OCI-LY3 (cell line): ENCODE measurements around the gene CIDEB.

Source experiments
- H2AFZ ChIP-seq: fragments of 200-600, 300-600 bp; shearing (Covaris generic); 2 replicates; pipeline ENCODE4 v1.6.0; 2014; ENCODE audit warnings: antibody characterized with exemption, low read depth, low read length
- H3K27ac ChIP-seq: fragments of 200-600, 300-600 bp; sonication (generic); 2 replicates; pipeline ENCODE4 v1.5.1; 2014; ENCODE audit warnings: mild to moderate bottlenecking, low read length, moderate library complexity, mixed read lengths
- H3K27me3 ChIP-seq: fragments of 200-600, 300-600 bp; sonication (generic); 2 replicates; pipeline ENCODE4 v1.6.1; 2014; ENCODE audit warnings: low read depth, low read length, mixed read lengths
- H3K36me3 ChIP-seq: fragments of 200-600, 300-600 bp; sonication (generic); replicated peaks from 2 replicates; pipeline ENCODE3; 2014; ENCODE audit warnings: low read depth, low read length, mixed read lengths
- H3K4me1 ChIP-seq: fragments of 300-600, 200-600 bp; sonication (generic); 2 replicates; pipeline ENCODE4 v1.6.1; 2014; ENCODE audit warnings: low read length, mixed read lengths
- H3K4me2 ChIP-seq: fragments of 200-600, 300-600 bp; sonication (generic); 2 replicates; pipeline ENCODE4 v1.6.1; 2014; ENCODE audit warnings: low read length, mixed read lengths
- H3K4me3 ChIP-seq: fragments of 300-600, 200-600 bp; sonication (generic); 2 replicates; pipeline ENCODE4 v1.5.1; 2014; ENCODE audit warnings: antibody characterized with exemption, mild to moderate bottlenecking, low read length, moderate library complexity
- H3K79me2 ChIP-seq: fragments of 300-600, 200-600 bp; shearing (Covaris generic); 2 replicates; pipeline ENCODE4 v1.6.1; 2014; ENCODE audit warnings: mild to moderate bottlenecking, low read length, mixed read lengths
- H3K9ac ChIP-seq: fragments of 300-600, 200-600 bp; shearing (Covaris generic); 2 replicates; pipeline ENCODE4 v1.6.0; 2014; ENCODE audit warnings: mild to moderate bottlenecking, low read length, moderate library complexity
- H3K9me3 ChIP-seq: fragments of 200-600, 300-600 bp; shearing (Covaris generic); 2 replicates; pipeline ENCODE4 v1.6.1; 2014; ENCODE audit warnings: low read length, mixed read lengths; ENCODE audit not compliant: insufficient read depth
- H4K20me1 ChIP-seq: fragments of 200-600, 300-600 bp; sonication (generic); 2 replicates; pipeline ENCODE4 v1.6.1; 2016; ENCODE audit warnings: low read length, mixed read lengths; ENCODE audit not compliant: insufficient read depth
- CTCF ChIP-seq: fragments of 200-600, 300-600 bp; sonication (generic); IDR thresholded peaks from 2 replicates; pipeline ENCODE4 v1.5.1; 2014; ENCODE audit warnings: antibody characterized with exemption, low read length, low read depth
- EZH2phosphoT487 ChIP-seq: fragments of 200-600 bp; shearing (Covaris generic); IDR thresholded peaks from 2 replicates; pipeline ENCODE4 v1.6.1; 2018; ENCODE audit warnings: antibody characterized with exemption, mixed run types, low read depth

Gene CIDEB

GRCh38 chr14:24277071-24277470, 30.7 kb downstream of the CIDEB start:
- Histone ChIP-seq H3K27ac (no peak overlapping the region), H4K20me1 (no peaks in the 10 kb centered on the region)
- TF ChIP-seq CTCF, result no peak
- TF ChIP-seq EZH2phosphoT487, result no peak

GRCh38 chr14:24274101-24274543, 33.7 kb downstream of the CIDEB start:
- Histone ChIP-seq H3K27me3 (no peaks in the 10 kb centered on the region), H3K79me2 (no peaks in the 10 kb centered on the region), H3K4me3 (peak overlapping the region; percentile 45), H3K4me1 (peaks cover 55% of the 10 kb centered on the region), H4K20me1 (no peaks in the 10 kb centered on the region), H3K4me2 (peak overlapping the region; percentile 74), H3K9me3 (no peaks in the 10 kb centered on the region), H2AFZ (no peak overlapping the region), H3K36me3 (no peaks in the 10 kb centered on the region), H3K9ac (peak overlapping the region; percentile 10; the same call in 1 of the 2 replicates), H3K27ac (peak overlapping the region; percentile 38)
- TF ChIP-seq EZH2phosphoT487 (no peak), CTCF (no peak)

More at GRCh38 chr14:24277071-24277470, 30.7 kb downstream of the CIDEB start:
- Histone ChIP-seq H3K4me1 (peaks cover 58% of the 10 kb centered on the region), H3K4me2 (no peak overlapping the region), H3K27me3 (no peaks in the 10 kb centered on the region), H3K4me3 (no peak overlapping the region), H3K79me2 (no peaks in the 10 kb centered on the region), H3K9me3 (no peaks in the 10 kb centered on the region), H2AFZ (no peak overlapping the region), H3K36me3 (no peaks in the 10 kb centered on the region), H3K9ac (no peak overlapping the region)

GRCh38 chr14:24273422-24273998, 34.3 kb downstream of the CIDEB start:
- peak overlapping the region; percentile 45 for H3K4me3 ChIP-seq
- no peaks in the 10 kb centered on the region for H3K36me3 ChIP-seq
- no peaks in the 10 kb centered on the region for H3K9me3 ChIP-seq
- peak overlapping the region; percentile 74 for H3K4me2 ChIP-seq
- no peaks in the 10 kb centered on the region for H3K79me2 ChIP-seq
- H3K27me3 ChIP-seq, result no peaks in the 10 kb centered on the region
- peak overlapping the region; percentile 10; the same call in 1 of the 2 replicates for H3K9ac ChIP-seq
- peaks cover 49% of the 10 kb centered on the region for H3K4me1 ChIP-seq
- TF ChIP-seq CTCF, result no peak; the same call in 1 of the 2 replicates
- H3K27ac ChIP-seq, result peak overlapping the region; percentile 38
- H2AFZ ChIP-seq, result no peak overlapping the region
- H4K20me1 ChIP-seq, result no peaks in the 10 kb centered on the region

GRCh38 chr14:24272467-24272866, 35.3 kb downstream of the CIDEB start:
- Histone ChIP-seq H3K9ac (no peak overlapping the region), H3K4me2 (peak overlapping the region; percentile 83; the same call in 1 of the 2 replicates), H3K79me2 (no peaks in the 10 kb centered on the region), H4K20me1 (no peaks in the 10 kb centered on the region), H3K27me3 (no peaks in the 10 kb centered on the region), H3K27ac (no peak overlapping the region), H3K4me1 (peaks cover 38% of the 10 kb centered on the region), H2AFZ (no peak overlapping the region), H3K4me3 (no peak overlapping the region), H3K36me3 (no peaks in the 10 kb centered on the region), H3K9me3 (no peaks in the 10 kb centered on the region)
- TF ChIP-seq CTCF, result no peak
- TF ChIP-seq EZH2phosphoT487, result no peak
